IMR-90 (cell line): ENCODE results near the gene RANBP3. TPM values are rescaled to one million over a fixed set of nuclear protein-coding genes. Genes with fewer than 3 reads are reported as not detected.

Source experiments
- ATAC-seq: fragments of 200-7000 bp; cut with Tn5 transposase; 2 replicates; pipeline ENCODE4 v1.9.1; 2020; ENCODE audit warnings: low read depth, mild to moderate bottlenecking, moderate library complexity
- BruUV-seq: library from RNA; stranded (reverse); fragments of 400-500 nt; replicated peaks from 2 replicates; lab custom pipeline; 2021; lab: Mats Ljungman, UMichigan
- CTCF ChIA-PET: fragments of 300-600 bp; formaldehyde crosslinking; extraction: SDS; loops from one replicate; lab custom pipeline; 2021; ENCODE audit warnings: antibody characterized with exemption; lab: Yijun Ruan, JAX
- POLR2A ChIA-PET: fragments of 300-600 bp; sonication (Branson Sonifier 250); formaldehyde crosslinking; loops from one replicate; lab custom pipeline; 2022; ENCODE audit warnings: antibody characterized with exemption; ENCODE audit not compliant: unreplicated experiment; lab: Charles Lee
- DNase-seq: peaks from one replicate; pipeline ENCODE4 v3.0.0; 2013
- H2AFZ ChIP-seq: replicated peaks from 2 replicates; pipeline ENCODE3; 2013; ENCODE audit warnings: low read length, mild to moderate bottlenecking; ENCODE audit not compliant: poor library complexity
- H2AK5ac ChIP-seq: 2 replicates; pipeline ENCODE4 v1.6.1; 2013; ENCODE audit warnings: low read depth, low read length, inconsistent platforms
- H2AK9ac ChIP-seq: replicated peaks from 2 replicates; pipeline ENCODE3; 2013; ENCODE audit warnings: mild to moderate bottlenecking, low read depth, low read length, moderate library complexity; ENCODE audit not compliant: poor library complexity
- H2BK120ac ChIP-seq: 2 replicates; pipeline ENCODE4 v1.6.1; 2013; ENCODE audit warnings: low read depth, low read length, inconsistent platforms
- H2BK15ac ChIP-seq: 3 replicates; pipeline ENCODE4 v1.6.1; 2013; ENCODE audit warnings: low read depth, low read length, inconsistent platforms
- H2BK20ac ChIP-seq: 2 replicates; pipeline ENCODE4 v1.6.1; 2013; ENCODE audit warnings: low read depth, mild to moderate bottlenecking, inconsistent platforms, low read length, moderate library complexity
- H2BK5ac ChIP-seq: 2 replicates; pipeline ENCODE4 v1.6.1; 2013; ENCODE audit warnings: mild to moderate bottlenecking, low read depth, low read length, inconsistent platforms; ENCODE audit not compliant: poor library complexity, severe bottlenecking
- H3K14ac ChIP-seq: replicated peaks from 2 replicates; pipeline ENCODE4 v1.6.1; 2013; ENCODE audit warnings: low read depth, low read length, inconsistent platforms
- H3K18ac ChIP-seq: 2 replicates; pipeline ENCODE4 v1.6.1; 2013; ENCODE audit warnings: low read depth, low read length, control low read depth
- H3K23ac ChIP-seq: 2 replicates; pipeline ENCODE4 v1.6.1; 2013; ENCODE audit warnings: low read depth, low read length, inconsistent platforms
- H3K27ac ChIP-seq: 2 replicates; pipeline ENCODE4 v1.5.1; 2013; ENCODE audit warnings: mild to moderate bottlenecking, control low read depth, low read length; ENCODE audit not compliant: insufficient read depth
- H3K27me3 ChIP-seq: 2 replicates; pipeline ENCODE4 v1.6.1; 2013; ENCODE audit warnings: low read length; ENCODE audit not compliant: control insufficient read depth, insufficient read depth
- H3K36me3 ChIP-seq: 2 replicates; pipeline ENCODE4 v1.6.1; 2013; ENCODE audit warnings: low read length, mixed read lengths; ENCODE audit not compliant: control insufficient read depth, insufficient read depth
- H3K4ac ChIP-seq: 2 replicates; pipeline ENCODE4 v1.6.1; 2013; ENCODE audit warnings: low read depth, low read length, inconsistent platforms
- H3K4me1 ChIP-seq: 2 replicates; pipeline ENCODE4 v1.6.1; 2013; ENCODE audit warnings: low read length, mixed read lengths; ENCODE audit not compliant: control insufficient read depth, insufficient read depth
- H3K4me2 ChIP-seq: 2 replicates; pipeline ENCODE4 v1.6.1; 2013; ENCODE audit warnings: low read depth, mild to moderate bottlenecking, control low read depth, low read length, moderate library complexity
- H3K4me3 ChIP-seq: 2 replicates; pipeline ENCODE4 v1.5.1; 2013; ENCODE audit warnings: low read depth, mild to moderate bottlenecking, control low read depth, low read length, moderate library complexity; ENCODE audit not compliant: insufficient read depth
- H3K56ac ChIP-seq: 2 replicates; pipeline ENCODE4 v1.6.1; 2013; ENCODE audit warnings: low read length, inconsistent platforms; ENCODE audit not compliant: insufficient read depth; ENCODE audit errors: extremely low read depth
- H3K79me1 ChIP-seq, 2 experiments: 2 replicates each; pipeline ENCODE4 v1.6.1; 2013; ENCODE audit warnings: low read length in 2 of 2, inconsistent platforms in 1 of 2, low read depth in 1 of 2
- H3K9ac ChIP-seq: 2 replicates; pipeline ENCODE4 v1.6.1; 2013; ENCODE audit warnings: low read depth, low read length, control low read depth
- H3K9me1 ChIP-seq: 2 replicates; pipeline ENCODE4 v1.6.1; 2013; ENCODE audit warnings: low read length, inconsistent platforms; ENCODE audit not compliant: insufficient read depth
- H3K9me3 ChIP-seq: 2 replicates; pipeline ENCODE4 v1.6.1; 2013; ENCODE audit warnings: low read length; ENCODE audit not compliant: control insufficient read depth, insufficient read depth
- H4K20me1 ChIP-seq: 2 replicates; pipeline ENCODE4 v1.6.1; 2013; ENCODE audit warnings: low read length, inconsistent platforms; ENCODE audit not compliant: insufficient read depth
- H4K5ac ChIP-seq: 2 replicates; pipeline ENCODE4 v1.6.1; 2013; ENCODE audit warnings: mild to moderate bottlenecking, low read depth, low read length, control low read depth
- H4K8ac ChIP-seq, 2 experiments: 2 replicates each; pipeline ENCODE4 v1.6.1; 2013; ENCODE audit warnings: low read depth in 2 of 2, low read length in 2 of 2, control low read depth in 1 of 2, inconsistent platforms in 1 of 2
- H4K91ac ChIP-seq: 2 replicates; pipeline ENCODE4 v1.6.1; 2013; ENCODE audit warnings: low read depth, low read length, inconsistent platforms; ENCODE audit not compliant: insufficient read depth
- BHLHE40 ChIP-seq: fragments of 150-350 bp; IDR thresholded peaks from 2 replicates; pipeline ENCODE4 v1.6.1; 2016; ENCODE audit warnings: mild to moderate bottlenecking, low read depth, low read length
- CEBPB ChIP-seq: IDR thresholded peaks from 2 replicates; pipeline ENCODE4 v1.6.1; 2012; ENCODE audit warnings: low read depth, low read length, improper control_type of control experiment
- CTCF ChIP-seq: conservative IDR thresholded peaks from 2 replicates; pipeline ENCODE4 v1.5.1; 2012; ENCODE audit warnings: mild to moderate bottlenecking, low read depth, low read length, improper control_type of control experiment
- FOS ChIP-seq: fragments of 150-350 bp; IDR thresholded peaks from 2 replicates; pipeline ENCODE4 v1.6.1; 2016; ENCODE audit warnings: low read depth, low read length
- MAZ ChIP-seq: IDR thresholded peaks from 2 replicates; pipeline ENCODE4 v1.6.1; 2012; ENCODE audit warnings: low read depth, mild to moderate bottlenecking, low read length, improper control_type of control experiment, moderate library complexity, borderline replicate concordance
- MXI1 ChIP-seq: IDR thresholded peaks from 2 replicates; pipeline ENCODE4 v1.6.1; 2012; ENCODE audit warnings: low read depth, mild to moderate bottlenecking, low read length, moderate library complexity, borderline replicate concordance
- NFE2L2 ChIP-seq: fragments of 150-350 bp; IDR thresholded peaks from 2 replicates; pipeline ENCODE4 v1.6.1; 2016; ENCODE audit warnings: low read depth, mild to moderate bottlenecking, low read length
- POLR2A ChIP-seq: IDR thresholded peaks from 2 replicates; pipeline ENCODE4 v1.6.1; 2012; ENCODE audit warnings: mild to moderate bottlenecking, low read depth, low read length
- RFX5 ChIP-seq: IDR thresholded peaks from 2 replicates; pipeline ENCODE4 v1.8.0; 2012; ENCODE audit warnings: low read depth, mild to moderate bottlenecking, low read length, moderate library complexity
- SMC3 ChIP-seq: fragments of 150-350 bp; IDR thresholded peaks from 2 replicates; pipeline ENCODE4 v1.6.1; 2016; ENCODE audit warnings: low read depth, mild to moderate bottlenecking, antibody characterized with exemption, low read length, moderate library complexity
- WGBS, 2 experiments: methylation state at CpG; one replicate each; pipeline versions ENCODE4 v1.1.5 to v1.1.7; 2013; ENCODE audit warnings: missing lambda C conversion rate in 2 of 2; ENCODE audit not compliant: insufficient read length in 1 of 2; ENCODE audit errors: extremely low coverage in 2 of 2; 5-methylcytosine and 5-hydroxymethylcytosine counted together
- dilution Hi-C: fragments of 300-500 bp; cut with HindIII; formaldehyde crosslinking; loops from one replicate; pipeline ENCODE4 v1.14.3; 2018; ENCODE audit warnings: low sequenced_read_pairs; ENCODE audit not compliant: unreplicated experiment
- in situ Hi-C: fragments of 300-500 bp; cut with MboI; formaldehyde crosslinking; loops from 3 replicates; pipeline ENCODE4 v1.14.3; 2019; ENCODE audit warnings: low sequenced_read_pairs, inconsistent platforms, mixed read lengths
- intact Hi-C: fragments of 100-400 bp; cut with micrococcal nuclease; formaldehyde crosslinking; loops from 2 replicates; pipeline ENCODE4 v1.10.0; 2022
- polyA plus RNA-seq, 3 experiments: library from polyadenylated mRNA; depleted of rRNA; stranded (reverse); fragments of >200 nt; gene quantifications; 2 replicates each; pipeline ENCODE4 v1.2.3, GENCODE V29; 2012; ENCODE audit warnings: low replicate concordance in 1 of 3
- total RNA-seq: library from RNA; depleted of rRNA; stranded (reverse); fragments of >200 nt; gene quantifications from 2 replicates; pipeline ENCODE4 v1.2.3, GENCODE V29; 2012
- TF ChIP-seq, protein P1 (sequence below): fragments of 150-350 bp; IDR thresholded peaks from 2 replicates; pipeline ENCODE4 v1.6.1; 2017; ENCODE audit warnings: mild to moderate bottlenecking, antibody characterized with exemption, low read length, low read depth
- TF ChIP-seq, protein P2 (sequence below): fragments of 150-350 bp; IDR thresholded peaks from 2 replicates; pipeline ENCODE4 v1.6.1; 2016; ENCODE audit warnings: low read depth, mild to moderate bottlenecking, low read length, moderate library complexity, borderline replicate concordance

Gene RANBP3
- total and polyA plus RNA-seq, 2 of the 4 experiments (the other 2 are of a cell fraction): 42.5 to 111 TPM

DNA sequence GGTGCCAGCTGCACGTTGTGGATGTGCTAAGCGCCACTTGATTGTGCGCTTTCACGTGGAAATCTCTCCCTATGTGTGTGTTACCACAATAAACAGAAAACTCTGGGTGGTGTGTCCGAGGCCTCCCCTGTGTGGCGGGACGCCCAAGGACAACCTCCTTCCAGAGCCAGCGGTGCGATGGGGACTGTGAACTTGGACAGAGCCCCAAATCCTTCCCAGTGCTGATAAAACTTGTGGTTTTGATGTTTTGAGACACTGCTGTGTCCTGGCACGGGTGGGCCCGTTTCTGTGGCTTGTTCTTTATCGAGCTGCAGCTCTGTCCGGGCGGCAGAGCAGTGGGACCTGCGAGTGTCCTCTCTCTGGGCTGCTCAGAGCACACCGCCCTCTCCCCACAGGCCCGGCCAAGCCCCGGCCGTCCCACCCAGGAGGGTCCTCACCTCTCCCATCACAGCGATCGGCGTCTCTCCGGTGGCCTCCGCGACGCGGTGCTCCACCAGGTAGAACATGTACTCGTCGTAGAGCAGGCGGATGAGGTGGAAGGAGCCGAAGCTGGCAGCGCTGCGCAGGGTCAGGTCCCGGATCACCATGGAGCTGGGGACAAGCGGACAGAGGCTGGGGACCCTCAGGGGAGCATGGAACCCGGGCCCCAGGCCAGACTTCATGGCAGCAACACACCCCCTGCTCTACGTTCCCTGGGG, 18.8 kb upstream of the RANBP3 start:
- ChIA-PET POLR2A (no interaction called here), CTCF (no interaction called here)
- DNase-seq (no peak), ATAC-seq (no peak)
- H2BK120ac ChIP-seq: no peak overlapping the region
- H2BK20ac ChIP-seq: no peak overlapping the region
- no peak overlapping the region for H3K23ac ChIP-seq
- H3K36me3 ChIP-seq: peaks cover 2% of the 10 kb centered on the region; the same call in 1 of the 2 replicates
- no peak overlapping the region for H3K4ac ChIP-seq
- H4K20me1 ChIP-seq: no peaks in the 10 kb centered on the region
- WGBS, 2 experiments: 96% methylated on average over 14 of the region's 37 CpGs; no CpG with 5 or more reads in 1 of the 2 experiments
- no peak overlapping the region for H3K4me2 ChIP-seq
- intact Hi-C loops (no loop called here), in situ Hi-C loops (no loop called here), dilution Hi-C loops (no loop called here)
- H2AK9ac ChIP-seq: no peak overlapping the region
- H3K27ac ChIP-seq: no peak overlapping the region
- no peak overlapping the region for H2BK5ac ChIP-seq
- H2BK15ac ChIP-seq: no peak overlapping the region
- H3K18ac ChIP-seq: no peak overlapping the region
- no peaks in the 10 kb centered on the region for H3K9me1 ChIP-seq
- H3K9me3 ChIP-seq: no peaks in the 10 kb centered on the region
- H2AFZ ChIP-seq: no peak overlapping the region
- no peak overlapping the region for H3K4me3 ChIP-seq
- H4K5ac ChIP-seq: no peak overlapping the region
- TF ChIP-seq MXI1 (no peak), FOS (no peak), BHLHE40 (no peak), NFE2L2 (no peak), CEBPB (no peak), SMC3 (no peak), MAZ (no peak), POLR2A (no peak), CTCF (no peak), RFX5 (no peak)
- TF ChIP-seq, protein P1, sequence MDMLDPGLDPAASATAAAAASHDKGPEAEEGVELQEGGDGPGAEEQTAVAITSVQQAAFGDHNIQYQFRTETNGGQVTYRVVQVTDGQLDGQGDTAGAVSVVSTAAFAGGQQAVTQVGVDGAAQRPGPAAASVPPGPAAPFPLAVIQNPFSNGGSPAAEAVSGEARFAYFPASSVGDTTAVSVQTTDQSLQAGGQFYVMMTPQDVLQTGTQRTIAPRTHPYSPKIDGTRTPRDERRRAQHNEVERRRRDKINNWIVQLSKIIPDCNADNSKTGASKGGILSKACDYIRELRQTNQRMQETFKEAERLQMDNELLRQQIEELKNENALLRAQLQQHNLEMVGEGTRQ: no peak
- TF ChIP-seq, protein P2, sequence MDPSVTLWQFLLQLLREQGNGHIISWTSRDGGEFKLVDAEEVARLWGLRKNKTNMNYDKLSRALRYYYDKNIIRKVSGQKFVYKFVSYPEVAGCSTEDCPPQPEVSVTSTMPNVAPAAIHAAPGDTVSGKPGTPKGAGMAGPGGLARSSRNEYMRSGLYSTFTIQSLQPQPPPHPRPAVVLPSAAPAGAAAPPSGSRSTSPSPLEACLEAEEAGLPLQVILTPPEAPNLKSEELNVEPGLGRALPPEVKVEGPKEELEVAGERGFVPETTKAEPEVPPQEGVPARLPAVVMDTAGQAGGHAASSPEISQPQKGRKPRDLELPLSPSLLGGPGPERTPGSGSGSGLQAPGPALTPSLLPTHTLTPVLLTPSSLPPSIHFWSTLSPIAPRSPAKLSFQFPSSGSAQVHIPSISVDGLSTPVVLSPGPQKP: no peak
- H4K91ac ChIP-seq: no peak overlapping the region
- BruUV-seq: no TSS peak
- no peak overlapping the region for H2AK5ac ChIP-seq
- H3K4me1 ChIP-seq: no peaks in the 10 kb centered on the region; the same call in 1 of the 2 replicates
- H3K9ac ChIP-seq: no peak overlapping the region
- no peaks in the 10 kb centered on the region for H3K79me1 ChIP-seq
- H3K56ac ChIP-seq: no peak overlapping the region
- no peak overlapping the region for H4K8ac ChIP-seq
- no peak overlapping the region for H3K14ac ChIP-seq
- no peaks in the 10 kb centered on the region for H3K27me3 ChIP-seq
